T-helper 2 cell (primary cell): ENCODE results near the gene SIPA1L3.
A peak's percentile ranks its signal among the peaks of the same experiment; 100 is the strongest.

Experiments used
- DNase-seq, 5 experiments: peaks; one replicate each; pipeline versions ENCODE4 v3.0.0 to v3.0.0-alpha.2; 2012 to 2022

SIPA1L3 gene

DNA sequence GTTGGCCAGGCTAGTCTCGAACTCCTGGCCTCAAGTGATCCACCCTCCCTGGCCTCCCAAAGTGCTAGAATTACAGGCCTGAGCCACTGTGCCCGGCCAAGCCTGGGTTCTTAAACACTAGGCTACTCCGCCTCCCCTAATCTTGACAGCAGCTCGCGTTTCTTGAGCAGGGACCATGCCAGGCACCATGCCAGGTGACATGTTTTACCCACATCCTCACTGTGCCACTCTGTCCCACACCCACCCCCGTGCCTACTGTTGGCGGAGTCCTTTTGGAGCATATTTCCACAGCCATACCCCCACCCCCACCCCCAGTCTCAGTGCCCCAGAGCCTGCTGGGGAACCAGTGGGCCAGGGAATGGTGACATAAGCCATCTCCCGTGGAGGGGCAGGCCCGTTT is 218.2 kb downstream of the SIPA1L3 start:
- DNase-seq, result no peak

DNA sequence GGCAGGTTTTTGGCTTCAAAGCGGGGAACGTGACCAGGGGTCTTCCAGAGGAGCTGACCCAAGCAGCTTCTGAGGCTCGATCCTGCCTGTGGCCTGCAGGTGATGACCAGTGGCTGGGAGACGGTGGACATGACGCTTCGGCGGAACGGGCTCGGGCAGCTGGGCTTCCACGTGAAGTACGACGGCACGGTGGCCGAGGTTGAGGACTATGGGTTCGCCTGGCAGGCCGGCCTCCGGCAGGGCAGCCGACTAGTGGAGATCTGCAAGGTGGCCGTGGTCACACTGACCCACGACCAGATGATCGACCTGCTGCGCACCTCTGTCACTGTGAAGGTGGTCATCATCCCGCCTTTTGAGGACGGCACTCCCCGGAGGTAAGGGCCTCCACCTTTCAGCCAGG is 223.4 kb downstream of the SIPA1L3 start:
- no peak for DNase-seq

- DNase-seq, result no peak
These were observed 225.8 kb downstream of the SIPA1L3 start for GRCh38 chr19:38132781-38133180.

GRCh38 chr19:38133319-38133718 is 226.3 kb downstream of the SIPA1L3 start:
- no peak for DNase-seq

GRCh38 chr19:38134540-38135149 is 227.6 kb downstream of the SIPA1L3 start:
- peak in 2 of 5 experiments; percentile 9 to 42 for DNase-seq

DNA sequence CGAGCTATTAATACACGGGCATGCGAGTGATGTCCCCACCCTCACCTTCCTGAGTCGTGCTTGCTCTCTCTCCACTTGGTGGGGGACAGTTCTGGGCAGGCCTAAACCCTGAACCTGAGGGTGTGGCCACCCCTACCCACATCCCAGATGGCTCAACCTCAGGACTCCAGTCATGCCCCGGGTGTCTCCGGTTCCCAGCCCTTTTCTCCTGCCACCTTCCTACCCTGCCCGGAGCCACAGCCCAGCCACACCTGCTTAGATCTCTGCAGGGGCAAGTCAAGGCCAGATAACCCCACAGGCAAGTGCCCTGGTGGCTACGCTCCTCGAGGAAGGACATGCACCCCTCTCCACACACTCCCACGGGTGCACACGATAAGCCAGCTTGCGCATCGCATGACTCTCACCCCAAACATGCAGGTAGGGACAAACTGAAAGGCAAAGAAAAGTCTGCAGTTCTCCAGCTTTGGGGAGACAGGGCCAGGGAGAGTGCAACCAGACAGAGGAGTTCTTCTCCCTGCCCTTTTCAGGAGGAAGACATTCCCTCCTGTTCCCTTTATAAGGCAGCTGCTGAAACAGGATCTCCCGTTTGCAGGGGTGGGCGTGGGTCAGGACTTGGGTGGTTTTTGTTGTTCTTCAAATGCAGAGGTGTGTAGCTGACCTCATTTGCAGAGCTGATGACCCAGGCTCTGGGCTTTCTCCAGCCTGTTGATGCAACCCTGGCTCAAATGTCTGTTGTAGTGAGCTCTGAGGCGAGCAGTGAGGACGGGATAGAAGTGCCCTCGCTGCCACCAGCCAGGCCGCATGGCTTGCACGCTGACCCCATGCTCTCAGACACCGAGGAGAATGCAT is 228.4 kb downstream of the SIPA1L3 start:
- no peak for DNase-seq

DNA sequence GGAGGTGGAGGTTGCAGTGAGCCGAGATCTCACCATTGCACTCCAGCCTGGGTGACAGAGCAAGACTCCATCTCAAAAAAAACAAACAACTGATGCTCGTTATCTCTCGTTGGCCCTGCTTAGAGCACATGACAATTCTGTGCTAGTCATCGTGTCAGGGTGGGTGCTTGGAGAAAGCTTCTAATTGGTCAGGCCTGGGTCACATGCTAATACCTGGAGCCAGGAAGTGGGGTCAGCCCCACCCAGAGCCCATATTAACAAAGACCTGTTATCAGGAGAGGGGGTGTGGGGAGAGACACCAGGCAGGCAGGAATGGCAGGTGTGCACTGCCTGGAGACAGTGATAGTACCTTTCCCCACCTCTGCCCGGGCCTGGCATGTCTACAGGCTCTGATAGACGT is 232.1 kb downstream of the SIPA1L3 start:
- no peak for DNase-seq

- no peak for DNase-seq
These were observed 234.1 kb downstream of the SIPA1L3 start for GRCh38 chr19:38141108-38141507.

GRCh38 chr19:38142176-38143035 is 235.4 kb downstream of the SIPA1L3 start:
- peak in 3 of 5 experiments; percentile 9 to 48 (median 10) for DNase-seq

DNA sequence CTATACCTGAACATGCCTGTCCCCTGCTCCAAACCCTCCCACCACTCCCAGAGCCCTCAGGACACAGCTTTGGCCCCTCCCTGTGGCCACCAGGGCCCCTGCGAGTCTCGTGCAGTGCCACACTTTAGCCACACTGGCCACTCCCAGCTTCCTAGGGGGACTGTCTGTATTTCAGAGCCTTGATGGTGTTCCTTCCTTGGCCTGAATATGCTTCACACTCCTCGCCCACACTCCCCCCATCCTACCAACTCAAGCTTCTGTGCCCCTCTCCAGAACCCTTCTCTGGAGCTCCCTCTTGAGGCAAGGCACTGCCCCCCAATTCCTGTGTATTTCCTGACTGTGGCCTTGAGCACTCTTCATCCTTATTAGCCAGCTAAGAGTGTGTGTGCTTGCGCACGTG is 236.8 kb downstream of the SIPA1L3 start:
- no peak for DNase-seq

DNA sequence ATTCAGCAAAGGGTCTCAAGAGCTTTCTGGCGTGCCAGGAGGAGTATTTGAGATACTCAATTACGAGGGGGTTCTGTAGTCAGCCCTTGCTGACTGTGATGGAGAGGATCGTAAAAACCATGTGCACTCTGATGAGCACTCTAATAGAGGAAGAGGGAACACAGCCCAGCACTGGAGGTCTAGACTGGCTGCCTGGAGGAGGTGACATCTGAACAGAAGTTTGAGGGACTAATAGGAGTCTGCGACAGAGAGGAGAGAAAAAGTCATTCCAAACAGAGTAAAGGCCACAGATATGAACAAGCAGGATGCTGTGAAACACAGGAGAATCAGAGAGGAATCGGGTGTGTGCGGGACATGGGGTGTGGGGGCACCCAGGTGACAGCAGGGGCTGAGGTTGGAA is 237.7 kb downstream of the SIPA1L3 start:
- DNase-seq, result no peak

DNA sequence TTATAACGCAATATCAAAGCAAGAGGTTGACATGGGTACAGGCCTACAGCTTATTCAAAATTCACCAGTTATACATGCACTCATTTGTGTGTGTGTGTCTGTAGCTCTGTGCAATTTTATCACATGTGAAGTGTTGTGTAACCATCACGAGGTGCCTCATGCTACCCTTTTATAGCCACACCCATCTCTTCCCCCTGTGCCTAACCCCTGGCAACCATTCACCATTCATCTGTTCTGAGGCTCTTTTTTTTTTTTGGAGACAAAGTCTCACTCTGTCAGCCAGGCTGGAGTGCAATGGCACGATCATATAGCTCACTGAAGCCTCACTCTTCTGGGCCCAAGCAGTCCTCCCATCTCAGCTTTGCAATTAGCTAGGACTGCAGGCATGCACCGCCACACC is 238.6 kb downstream of the SIPA1L3 start:
- no peak for DNase-seq

GRCh38 chr19:38148337-38148736 is 241.3 kb downstream of the SIPA1L3 start:
- no peak for DNase-seq

GRCh38 chr19:38149661-38150061 is 242.7 kb downstream of the SIPA1L3 start:
- no peak for DNase-seq

GRCh38 chr19:38151242-38151641 is 244.2 kb downstream of the SIPA1L3 start:
- DNase-seq, result no peak

DNA sequence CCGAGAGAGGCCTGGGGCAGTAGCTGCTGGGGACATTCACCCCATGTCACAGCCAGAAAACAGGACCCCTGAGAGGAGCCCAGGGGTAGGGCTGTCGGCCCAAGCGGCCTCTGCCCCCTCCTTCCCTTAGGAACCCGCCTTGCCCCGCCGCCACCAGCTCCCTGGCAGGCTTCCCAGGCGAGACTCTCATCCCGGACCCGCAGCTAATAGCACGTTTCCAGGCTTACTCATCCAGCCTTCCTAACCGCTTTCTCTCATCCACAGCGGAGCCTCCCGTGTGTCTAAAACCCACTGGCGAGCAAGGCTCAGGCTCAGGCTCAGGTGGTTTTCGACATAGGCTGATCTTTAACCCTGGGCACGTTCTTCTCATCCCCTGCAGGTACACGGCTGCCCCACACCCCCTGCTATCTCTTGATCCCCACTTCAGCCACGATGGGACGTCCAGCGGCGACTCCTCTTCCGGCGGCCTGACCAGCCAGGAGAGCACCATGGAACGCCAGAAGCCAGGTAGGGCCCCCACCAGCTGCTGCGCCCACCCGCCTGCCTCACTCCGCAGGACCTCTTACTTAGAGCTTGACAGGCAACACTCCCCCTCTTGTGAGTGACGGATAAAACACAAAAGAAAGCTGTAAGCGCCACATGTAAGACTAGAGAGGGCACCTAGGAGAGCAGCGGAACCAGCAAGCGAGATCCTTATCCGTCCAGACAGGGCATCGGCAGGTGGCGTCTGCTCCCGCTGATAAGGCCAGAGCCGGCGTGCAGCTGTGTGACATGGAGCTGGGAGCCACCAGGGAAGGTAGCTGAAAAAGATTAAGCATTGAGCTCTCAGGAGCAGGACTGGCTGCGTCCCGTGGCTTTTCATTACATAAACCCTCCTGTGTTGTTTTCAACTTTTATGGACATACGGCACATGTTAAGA is 245.7 kb downstream of the SIPA1L3 start:
- no peak for DNase-seq

DNA sequence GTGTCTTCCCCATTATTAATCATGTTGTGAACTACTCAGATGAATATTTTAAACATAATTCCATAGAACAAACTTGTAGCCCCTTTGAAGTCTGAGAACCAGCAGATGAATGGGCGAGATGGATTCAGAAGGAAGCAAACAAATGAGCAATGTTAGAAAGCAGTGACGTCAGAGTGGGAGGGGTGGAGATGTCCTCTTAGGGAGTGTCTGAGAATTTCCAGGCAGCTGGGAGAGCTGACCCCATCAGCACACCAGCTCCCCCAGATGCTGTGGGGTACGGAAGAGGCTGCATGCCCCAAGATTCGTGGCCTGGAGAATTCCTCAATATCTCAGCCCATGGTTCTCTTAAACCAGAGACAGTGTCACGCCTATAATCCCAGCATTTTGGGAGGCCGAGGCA is 248.4 kb downstream of the SIPA1L3 start:
- DNase-seq, result no peak

GRCh38 chr19:38158730-38159129 is 251.7 kb downstream of the SIPA1L3 start:
- no peak for DNase-seq

DNA sequence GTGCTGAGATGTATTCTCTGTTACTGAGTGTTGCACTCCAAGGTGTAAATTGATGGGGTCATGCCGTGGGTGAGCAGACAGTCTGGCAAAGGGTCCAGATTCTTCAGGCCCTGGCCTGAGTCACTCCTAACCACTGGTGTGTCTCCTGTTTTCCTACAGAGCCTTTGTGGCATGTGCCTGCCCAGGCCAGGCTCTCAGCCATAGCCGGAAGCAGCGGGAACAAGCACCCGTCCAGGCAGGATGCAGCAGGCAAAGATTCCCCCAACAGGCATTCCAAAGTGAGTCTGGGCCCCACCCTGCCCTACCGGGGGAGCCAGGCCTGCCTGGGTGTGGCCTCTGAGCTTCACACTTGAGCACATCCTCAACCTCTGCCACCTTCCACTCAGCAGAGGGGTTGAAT is 255.1 kb downstream of the SIPA1L3 start:
- no peak for DNase-seq

DNA sequence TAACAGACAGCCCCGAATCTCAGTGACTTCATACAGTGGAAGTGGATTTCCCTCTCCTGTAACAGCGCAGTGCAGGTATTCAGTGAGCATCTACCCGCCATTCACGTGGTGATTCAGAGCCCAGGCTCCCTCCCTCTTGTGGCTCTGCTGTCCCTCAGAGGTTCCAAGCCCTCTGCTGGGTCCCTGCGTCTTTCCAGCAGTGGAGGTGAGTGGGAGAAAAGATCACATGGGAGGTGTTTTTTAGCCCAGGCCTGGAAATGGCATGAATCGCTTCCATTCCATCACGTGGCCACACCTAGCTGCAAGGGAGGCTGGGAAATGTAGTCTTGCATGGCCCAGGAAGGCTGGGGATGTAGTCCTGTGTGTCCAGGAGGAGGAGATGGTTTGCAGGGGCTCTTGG is 255.6 kb downstream of the SIPA1L3 start:
- no peak for DNase-seq

DNA sequence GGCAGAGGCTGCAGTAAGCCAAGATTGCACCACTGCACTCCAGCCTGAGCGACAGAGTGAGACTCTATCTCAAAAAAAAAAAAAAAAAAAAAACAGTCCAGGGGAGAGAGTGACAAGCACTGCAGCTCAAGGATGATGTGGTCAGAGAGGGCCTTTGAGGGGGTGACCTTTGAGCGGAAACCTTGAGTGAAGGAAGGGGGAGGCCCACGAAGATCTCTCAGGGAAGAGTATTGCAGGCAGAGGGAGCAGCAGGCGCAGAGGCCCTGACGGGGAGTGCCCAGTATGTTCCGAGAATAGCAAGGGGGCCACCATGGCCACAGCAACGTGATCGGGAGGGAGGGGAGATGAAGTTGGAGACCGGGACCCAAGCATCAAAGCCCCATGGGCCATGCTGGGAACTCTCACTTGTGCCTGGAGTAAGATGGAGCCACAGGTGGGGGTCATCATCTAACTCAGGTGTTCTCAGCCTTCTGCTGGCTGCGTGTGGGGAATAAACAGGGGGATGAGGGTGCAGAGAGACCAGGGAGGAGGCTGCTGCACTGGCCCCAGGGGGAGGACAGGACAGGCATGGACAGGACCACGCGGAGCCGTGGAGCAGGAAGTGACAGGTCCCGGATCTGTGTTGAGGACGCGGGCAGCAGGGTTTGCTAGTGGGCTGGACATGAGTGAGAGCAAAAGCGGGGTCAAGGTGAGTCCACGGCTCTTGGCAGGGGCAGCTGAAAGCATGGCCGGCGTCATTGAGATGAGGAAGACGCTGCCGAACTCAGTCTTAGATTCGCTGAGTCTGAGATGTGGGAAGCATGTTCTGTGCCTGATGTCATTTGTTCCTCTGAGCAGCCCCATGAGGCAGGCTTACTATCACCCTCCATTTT is 256.6 kb downstream of the SIPA1L3 start:
- no peak for DNase-seq
